HG02840 (cell line): ENCODE measurements around the gene TSPAN9.

Source experiments
- ATAC-seq: cut with Tn5 transposase; IDR thresholded peaks from one replicate; pipeline ENCODE4 v1.9.1; 2021; ENCODE audit warnings: mild to moderate bottlenecking, moderate library complexity, moderate number of reproducible peaks; ENCODE audit not compliant: unreplicated experiment, low FRiP score

TSPAN9 gene

GRCh38 chr12:3262470-3262869 lies 185.3 kb downstream of the TSPAN9 start:
- ATAC-seq, result no peak

GRCh38 chr12:3263282-3263681 lies 186.1 kb downstream of the TSPAN9 start:
- no peak for ATAC-seq

- ATAC-seq, result no peak
Measured at GRCh38 chr12:3263939-3264922, 187.1 kb downstream of the TSPAN9 start.

GRCh38 chr12:3265406-3265805 lies 188.2 kb downstream of the TSPAN9 start:
- ATAC-seq, result no peak

GRCh38 chr12:3266638-3267037 lies 189.5 kb downstream of the TSPAN9 start:
- ATAC-seq, result no peak

- no peak for ATAC-seq
Measured at GRCh38 chr12:3267690-3268089, 190.5 kb downstream of the TSPAN9 start.

- no peak for ATAC-seq
Measured at GRCh38 chr12:3269594-3269993, 192.4 kb downstream of the TSPAN9 start.

GRCh38 chr12:3271146-3271545 lies 194.0 kb downstream of the TSPAN9 start:
- no peak for ATAC-seq

- ATAC-seq, result no peak
Measured at GRCh38 chr12:3271639-3272038, 194.5 kb downstream of the TSPAN9 start.

GRCh38 chr12:3272958-3273357 lies 195.8 kb downstream of the TSPAN9 start:
- no peak for ATAC-seq

GRCh38 chr12:3273409-3273853 lies 196.3 kb downstream of the TSPAN9 start:
- ATAC-seq, result no peak

- no peak for ATAC-seq
Measured at GRCh38 chr12:3274664-3275063, 197.5 kb downstream of the TSPAN9 start.

GRCh38 chr12:3275171-3276041 lies 198.2 kb downstream of the TSPAN9 start:
- no peak for ATAC-seq

- no peak for ATAC-seq
Measured at GRCh38 chr12:3276226-3276625, 199.0 kb downstream of the TSPAN9 start.

GRCh38 chr12:3277306-3277943 lies 200.2 kb downstream of the TSPAN9 start:
- no peak for ATAC-seq

GRCh38 chr12:3278681-3279414 lies 201.7 kb downstream of the TSPAN9 start:
- ATAC-seq, result no peak

GRCh38 chr12:3279415-3279780 lies 202.2 kb downstream of the TSPAN9 start:
- ATAC-seq, result no peak

GRCh38 chr12:3279832-3280231 lies 202.7 kb downstream of the TSPAN9 start:
- no peak for ATAC-seq

- no peak for ATAC-seq
Measured at GRCh38 chr12:3280967-3281366, 203.8 kb downstream of the TSPAN9 start.
